GM20431 (cell line): Measurements from ENCODE around the gene RPSA.
"Not testable (repeated sequence)": the region's sequence is repeated elsewhere in the genome, so short reads cannot be mapped to it uniquely, and the experiment has no call there.

Experiments
- in situ Hi-C: fragments of 300-500 bp; cut with MseI, MboI; formaldehyde crosslinking; loops from one replicate; pipeline ENCODE4 v1.15.0; 2020; ENCODE audit warnings: low sequenced_read_pairs; ENCODE audit not compliant: unreplicated experiment

The RPSA gene

DNA sequence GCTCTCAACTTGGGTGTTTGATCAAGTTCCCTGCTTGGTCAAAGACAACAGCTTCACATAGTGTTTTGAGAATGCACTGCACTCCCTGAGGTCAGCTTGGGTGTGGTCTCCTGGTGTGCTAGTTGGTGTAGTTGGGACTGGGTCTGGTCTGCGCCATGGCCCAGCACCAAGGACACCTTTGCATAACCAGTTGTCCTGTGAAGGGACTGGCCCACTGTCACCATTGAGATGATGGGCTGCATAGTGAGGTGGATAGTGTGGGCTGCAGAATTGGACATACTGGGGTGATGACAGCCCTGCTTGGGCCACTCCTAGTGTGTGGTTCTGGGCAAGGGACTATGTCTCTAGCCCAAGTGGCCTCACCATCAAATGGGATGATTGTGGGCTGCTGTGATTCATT, 9.5 kb downstream of the RPSA start:
- in situ Hi-C loops = no loop called here

DNA sequence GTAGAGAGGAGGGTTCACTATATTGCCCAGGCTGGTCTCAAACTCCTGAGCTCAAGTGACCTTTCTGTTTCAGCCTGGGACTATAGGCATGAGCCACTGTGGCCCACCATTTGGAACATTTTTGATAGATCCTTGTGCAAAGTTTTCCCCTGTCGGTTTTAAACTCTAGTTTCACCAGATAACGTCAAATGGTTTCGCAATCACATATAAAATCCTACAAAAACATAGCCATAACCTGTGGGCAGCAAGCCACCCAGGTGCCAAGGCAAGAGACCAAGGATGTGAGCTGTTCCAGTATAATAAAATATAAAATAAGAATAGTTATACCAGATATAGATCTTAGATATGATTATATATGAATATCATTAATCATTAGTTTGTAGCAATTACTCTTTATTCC, 10.5 kb downstream of the RPSA start:
- in situ Hi-C loops = not testable (repeated sequence)

DNA sequence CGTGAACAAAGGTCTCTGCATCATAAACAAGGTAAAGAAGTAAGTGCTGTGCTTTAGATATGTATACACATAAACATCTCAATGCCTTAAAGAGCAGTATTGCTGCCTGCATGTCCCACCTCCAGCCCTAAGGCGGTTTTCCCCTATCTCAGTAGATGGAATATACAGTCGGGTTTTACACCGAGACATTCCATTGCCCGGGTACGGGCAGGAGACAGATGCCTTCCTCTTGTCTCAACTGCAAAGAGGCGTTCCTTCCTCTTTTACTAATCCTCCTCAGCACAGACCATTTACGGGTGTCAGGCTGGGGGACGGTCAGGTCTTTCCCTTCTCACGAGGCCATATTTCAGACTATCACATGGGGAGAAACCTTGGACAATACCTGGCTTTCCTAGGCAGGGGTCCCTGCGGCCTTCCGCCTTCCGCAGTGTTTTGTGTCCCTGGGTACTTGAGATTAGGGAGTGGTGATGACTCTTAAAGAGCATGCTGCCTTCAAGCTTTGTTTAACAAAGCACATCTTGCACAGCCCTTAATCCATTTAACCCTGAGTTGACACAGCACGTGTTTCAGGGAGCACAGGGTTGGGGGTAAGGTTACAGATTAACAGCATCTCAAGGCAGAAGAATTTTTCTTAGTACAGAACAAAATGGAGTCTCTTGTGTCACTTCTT, 12.2 kb downstream of the RPSA start:
- in situ Hi-C loops = not testable (repeated sequence)

DNA sequence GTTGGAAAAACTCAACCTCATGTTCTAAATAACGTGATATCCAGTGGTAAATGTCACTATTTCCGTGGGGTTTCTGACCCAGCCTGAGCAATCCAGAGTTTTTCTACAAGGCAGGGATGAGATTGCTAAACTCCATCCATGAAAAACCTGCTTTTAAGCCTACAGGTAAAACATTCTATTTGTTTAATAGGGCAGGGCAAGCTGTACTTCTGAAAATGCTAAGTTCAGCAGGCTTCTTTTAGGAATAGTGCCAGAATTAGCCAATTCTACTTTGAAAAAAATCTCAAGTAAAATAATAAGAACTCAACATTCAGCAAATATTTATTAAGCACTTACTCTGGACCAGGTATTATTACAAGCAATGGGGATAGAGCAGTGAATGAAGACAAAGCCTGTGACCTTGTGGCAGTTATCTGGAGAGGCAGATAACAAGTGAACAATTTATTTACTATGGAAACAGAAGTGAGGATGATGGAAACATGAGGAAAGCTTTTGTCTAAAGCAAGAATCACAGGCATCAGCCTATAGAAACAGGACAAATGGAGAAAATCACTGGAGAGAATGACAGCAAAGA, 13.3 kb downstream of the RPSA start:
- in situ Hi-C loops = no loop called here

DNA sequence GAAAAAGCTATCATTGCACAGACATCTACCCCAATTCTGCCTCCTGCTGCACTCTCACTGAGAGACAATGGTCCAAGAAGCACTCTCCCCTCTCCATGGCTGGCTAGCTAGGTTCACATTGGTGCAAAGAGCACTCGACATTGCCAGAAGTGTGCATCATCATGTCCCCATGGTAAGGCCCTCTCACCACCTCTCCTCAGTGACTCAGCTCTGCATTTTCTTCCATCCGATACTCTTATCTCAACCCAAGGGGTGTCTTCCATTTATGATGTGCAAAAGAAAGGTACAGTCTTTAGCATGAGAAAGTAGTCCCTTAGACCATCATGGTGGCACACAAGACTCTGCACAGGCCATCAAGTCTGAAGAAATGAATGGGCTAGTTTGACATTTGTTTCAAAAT, 14.0 kb downstream of the RPSA start:
- in situ Hi-C loops = no loop called here

DNA sequence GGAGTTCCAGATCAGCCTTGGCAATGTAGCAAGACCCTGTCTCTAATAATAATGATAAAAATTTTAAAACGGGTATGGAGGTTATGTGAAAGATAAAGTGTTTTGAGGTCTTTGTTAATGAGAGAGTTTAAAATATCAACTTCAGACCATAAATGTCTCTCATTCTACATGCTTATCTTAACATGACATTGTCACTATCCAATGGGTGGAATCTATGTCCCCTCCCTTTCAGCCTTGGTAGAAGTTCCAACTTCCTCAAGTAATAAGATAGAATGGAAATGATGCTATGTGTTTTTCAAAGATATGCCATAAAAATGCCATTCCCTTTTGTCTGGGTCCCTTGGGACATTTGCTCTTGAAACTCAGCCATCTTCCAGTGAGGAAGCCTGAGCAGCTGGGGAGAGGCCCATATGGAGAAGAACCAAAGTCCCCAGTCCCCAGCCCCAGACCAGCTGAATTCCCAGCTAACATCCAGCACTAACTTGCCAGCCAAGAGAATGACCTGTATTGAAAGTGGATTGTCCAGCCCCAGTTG, 17.0 kb downstream of the RPSA start:
- in situ Hi-C loops = no loop called here

DNA sequence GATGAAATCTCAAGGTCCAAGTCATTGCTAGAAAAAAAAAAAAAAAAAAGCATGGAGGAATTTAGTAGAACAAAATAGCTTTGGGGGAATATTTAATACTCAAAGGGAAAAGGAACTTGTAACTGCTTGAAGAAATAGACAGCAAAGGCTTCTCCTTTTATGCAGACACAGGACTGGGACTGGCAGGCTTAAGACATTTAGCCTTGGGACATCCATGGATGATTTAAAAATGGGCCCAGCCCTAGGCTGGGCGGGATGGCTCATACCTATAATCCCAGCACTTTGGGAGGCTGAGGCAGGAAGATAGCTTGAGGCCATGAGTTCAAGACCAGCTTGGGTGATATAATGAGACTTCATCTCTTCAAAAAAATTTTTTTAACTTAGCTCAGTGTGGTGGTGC, 19.8 kb downstream of the RPSA start:
- in situ Hi-C loops = no loop called here

DNA sequence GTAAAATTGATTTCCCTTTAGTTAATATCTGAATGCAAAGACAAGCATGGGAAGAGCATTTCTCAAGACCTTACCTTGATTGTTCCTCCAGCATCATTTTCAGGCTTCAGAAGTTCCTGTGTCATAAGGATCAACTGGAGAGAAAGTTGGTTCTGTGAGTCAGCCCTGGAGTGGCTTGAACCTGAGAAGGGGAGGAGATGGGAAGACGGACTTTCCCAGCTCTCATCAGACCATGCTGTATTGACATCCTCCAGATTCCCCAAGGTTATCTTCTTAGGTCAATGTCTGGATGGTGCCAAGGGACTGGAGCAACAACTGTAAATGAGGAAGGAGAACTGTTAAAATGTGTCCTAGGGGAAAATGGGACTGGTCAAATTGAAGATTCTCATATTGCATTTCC, 21.0 kb downstream of the RPSA start:
- in situ Hi-C loops = no loop called here

DNA sequence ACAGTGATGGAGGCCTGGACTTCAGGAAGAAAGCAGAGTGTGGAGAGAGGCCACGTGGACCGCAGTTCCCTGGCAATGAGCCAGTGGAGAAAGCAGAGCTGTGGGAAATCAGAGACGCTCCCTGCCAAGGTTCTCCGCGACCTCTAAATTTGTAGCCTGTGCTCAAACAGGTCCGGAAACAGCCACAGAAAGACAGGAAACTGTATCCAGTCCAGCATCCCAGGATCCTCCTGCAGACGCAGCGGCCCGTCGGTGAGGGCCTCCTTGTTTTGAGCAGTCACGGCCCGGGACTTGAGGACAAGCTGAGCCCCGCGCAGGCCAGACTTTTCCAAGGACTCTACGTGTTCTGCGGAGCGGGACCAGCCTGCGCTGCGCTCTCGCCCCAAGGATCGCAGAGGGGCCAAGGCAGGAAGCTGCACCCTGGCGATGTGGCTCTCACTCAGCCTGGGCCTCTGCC, 22.3 kb downstream of the RPSA start:
- in situ Hi-C loops = no loop called here

DNA sequence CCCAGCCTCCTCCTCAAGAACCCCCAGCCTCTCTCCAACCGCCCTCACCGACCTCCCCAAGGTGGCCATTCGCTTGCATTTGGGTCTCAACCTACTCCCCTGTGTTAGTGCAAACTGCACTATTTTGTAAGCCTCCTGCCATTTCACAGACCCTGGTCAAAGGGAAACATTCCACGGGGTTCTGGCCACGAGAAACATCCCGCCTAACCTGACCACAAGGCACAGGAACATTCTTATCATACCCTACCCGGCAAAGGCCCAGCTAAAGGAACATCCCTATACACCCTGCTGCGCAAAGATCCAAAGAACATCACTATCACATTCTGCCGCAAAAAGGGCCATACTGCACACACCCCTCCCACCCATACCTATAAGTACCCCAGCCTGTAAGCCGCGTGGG, 22.9 kb downstream of the RPSA start:
- in situ Hi-C loops = no loop called here

DNA sequence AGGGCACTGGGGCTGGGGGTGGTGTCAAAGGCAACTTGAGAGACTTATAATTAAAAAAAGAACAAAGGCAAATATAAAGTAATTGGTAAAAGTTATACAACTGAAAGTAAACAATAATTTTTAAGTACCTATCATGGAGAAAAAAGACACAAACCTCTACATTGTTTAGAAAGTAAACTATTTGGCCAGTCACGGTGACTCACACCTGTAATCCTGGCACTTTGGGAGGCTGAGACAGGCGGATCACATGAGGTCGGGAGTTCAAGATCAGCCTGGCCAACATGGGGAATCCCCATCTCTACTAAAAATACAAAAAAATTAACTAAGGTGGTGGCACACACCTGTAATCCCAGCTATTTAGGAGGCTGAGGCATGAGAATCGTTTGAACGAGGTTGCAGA, 25.8 kb downstream of the RPSA start:
- in situ Hi-C loops = no loop called here

DNA sequence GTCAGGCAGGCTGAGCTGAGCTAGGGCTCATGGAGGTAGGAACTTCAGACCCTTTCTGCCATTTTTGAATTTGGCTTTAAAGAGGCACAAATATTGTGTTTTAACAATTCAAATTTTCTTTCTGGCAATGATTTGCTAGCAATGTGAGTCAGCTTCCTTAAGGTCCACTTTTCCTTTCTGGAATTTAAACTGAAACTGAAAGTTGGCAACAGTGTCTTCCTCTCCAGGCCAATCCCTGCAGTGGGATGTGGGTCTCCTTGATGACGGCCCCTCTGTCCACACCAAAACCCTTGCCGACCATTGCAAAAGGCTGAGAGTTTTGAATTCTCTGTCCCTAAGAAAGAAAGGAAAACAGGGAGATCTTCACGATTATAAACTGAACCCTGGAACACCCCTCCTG, 27.1 kb downstream of the RPSA start:
- in situ Hi-C loops = no loop called here

DNA sequence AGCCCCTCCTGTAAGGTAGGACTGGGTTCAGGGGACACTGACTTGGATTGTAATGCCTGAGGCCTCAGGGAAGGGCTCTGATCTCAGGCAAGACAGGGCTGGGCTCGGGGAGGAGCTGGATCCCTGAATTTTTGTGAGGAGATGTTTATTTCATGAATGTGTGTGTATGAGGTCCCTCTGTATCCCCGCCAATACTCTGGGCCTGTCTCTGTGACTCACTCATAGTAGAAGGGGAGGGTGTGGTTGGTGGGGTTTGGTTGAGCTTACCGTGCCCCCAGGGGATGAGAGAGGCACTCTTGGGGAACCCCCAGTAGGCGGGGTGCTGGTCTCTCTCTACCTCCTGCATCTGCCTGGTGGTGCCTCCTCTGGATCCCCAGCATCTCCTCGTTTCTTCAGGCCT, 28.1 kb downstream of the RPSA start:
- in situ Hi-C loops = no loop called here

DNA sequence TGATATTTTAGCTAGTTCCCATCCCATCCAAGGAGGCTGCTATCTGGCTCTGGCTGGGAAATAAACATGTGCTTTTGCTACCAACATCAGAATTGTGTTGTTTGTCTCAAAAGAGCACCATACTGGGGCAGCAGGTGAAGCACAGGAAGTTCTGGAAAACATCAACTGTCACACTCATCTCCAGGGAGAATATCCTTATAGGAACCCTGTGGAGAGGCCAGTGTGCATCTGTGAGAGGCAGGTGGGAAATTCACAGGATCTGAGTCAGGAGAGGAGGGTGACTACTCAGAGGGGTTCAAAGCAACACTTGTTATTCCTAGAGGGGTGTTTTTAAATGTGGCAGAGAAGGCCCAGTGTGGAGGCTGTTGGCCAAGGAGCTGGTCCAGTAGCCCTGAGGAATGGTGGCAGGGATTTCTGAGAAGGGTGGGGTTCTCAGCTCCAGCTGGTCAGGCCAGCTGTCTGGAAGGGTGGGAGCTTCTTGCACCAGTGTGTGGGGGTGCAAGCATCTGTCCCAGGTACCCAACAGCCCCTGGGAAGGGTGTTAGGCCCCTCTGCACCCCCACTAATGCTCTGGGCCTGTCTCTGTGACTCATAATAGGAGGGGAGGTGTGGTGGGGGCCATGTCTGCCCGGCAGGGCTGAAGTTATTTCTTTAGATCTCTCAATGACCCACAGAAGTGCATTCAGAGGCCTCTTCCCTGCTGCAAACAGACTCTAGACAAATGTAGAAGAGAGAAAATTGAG, 28.7 kb downstream of the RPSA start:
- in situ Hi-C loops = no loop called here

DNA sequence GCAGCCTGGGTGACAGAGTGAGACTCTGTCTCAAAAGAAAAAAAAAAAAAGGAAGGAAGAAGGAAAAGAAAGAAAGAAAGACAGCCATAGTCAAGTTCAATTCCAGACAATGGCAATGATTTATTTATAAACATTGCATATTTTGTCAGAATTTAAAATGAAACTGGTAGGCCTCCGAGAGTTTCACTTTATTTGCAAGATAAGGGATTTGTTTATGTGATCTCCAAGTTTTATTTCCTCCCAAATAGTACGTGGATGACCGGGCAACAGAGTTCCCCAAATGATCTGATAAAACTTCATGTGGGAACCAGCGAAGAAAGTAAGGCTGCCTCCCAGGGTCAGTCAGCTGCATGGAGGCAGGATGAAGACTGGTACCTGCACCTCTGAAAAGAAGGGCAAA, 32.4 kb downstream of the RPSA start:
- in situ Hi-C loops = no loop called here

DNA sequence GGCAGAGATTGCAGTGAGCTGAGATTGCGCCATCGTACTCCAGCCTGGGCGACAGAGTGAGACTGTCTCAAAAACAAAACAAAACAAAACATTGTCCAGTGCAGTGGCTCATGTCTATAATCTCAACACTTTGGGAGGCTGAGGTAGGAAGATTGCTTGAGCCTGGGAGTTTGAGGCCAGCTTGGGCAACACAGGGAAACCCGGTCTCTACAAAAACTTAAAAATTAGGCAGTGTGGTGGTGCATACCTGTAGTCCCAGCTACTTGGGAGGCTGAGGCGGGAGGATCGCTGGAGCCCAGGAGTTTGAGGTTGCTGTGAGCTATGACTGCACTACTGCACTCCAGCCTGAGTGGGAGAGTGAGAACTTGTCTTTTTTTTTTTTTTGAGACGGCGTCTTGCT, 33.8 kb downstream of the RPSA start:
- in situ Hi-C loops = no loop called here

DNA sequence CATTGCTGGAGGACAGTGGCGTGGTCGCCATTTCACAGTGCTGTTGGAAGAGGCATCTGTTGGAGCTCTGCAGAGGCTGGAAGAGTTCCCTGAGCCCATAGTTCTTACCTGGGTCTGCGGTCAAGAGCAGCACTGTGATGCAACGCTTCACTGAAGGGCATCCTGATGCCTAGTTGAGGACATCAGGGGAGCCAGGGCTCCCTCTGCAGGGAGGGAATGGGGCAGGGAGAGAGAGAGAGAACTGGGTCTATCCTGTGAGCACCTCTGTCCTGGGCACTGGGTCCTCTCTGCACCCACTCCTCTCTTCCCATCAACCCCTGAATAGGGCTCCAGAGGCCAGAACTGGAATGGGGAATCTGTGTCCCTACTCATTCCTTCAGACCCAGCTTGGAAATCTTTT, 37.0 kb downstream of the RPSA start:
- in situ Hi-C loops = no loop called here

DNA sequence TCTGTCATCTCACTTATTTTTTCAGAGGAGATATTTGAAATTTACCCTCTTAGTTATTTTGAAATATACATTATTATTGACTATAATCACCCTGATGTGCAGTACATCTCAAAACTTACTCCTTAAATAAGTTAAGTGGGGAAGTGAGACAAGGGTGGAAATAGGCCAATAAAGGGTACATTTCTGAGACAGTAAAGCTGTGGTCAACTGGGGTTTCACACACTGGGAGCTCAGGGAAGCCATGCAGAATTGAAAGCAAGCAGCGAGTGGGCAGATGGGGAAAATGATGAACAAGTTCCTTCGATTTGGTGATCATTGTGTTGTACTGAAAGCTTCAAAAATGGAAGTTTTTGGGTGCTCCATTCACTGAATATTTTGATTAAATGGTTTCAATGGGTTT, 39.4 kb downstream of the RPSA start:
- in situ Hi-C loops = no loop called here

DNA sequence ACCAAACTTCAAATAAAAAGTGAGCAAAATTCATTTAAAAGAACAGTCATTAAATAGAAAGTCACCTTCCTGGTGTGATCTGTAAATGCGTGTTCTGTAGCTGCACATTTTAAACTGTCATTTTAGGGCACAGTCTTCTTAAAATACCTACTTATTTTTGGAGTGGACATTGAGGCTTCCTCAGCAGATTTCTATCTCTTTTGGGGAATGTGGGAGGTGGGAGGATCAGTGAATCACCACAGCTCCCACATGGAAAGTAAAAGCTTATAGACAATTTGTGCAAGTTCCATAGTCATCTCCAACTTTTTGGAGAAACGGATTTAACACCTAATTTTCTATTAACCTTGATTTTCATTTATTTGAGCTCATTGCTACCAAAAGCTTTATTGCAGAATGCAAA, 39.9 kb downstream of the RPSA start:
- in situ Hi-C loops = no loop called here

DNA sequence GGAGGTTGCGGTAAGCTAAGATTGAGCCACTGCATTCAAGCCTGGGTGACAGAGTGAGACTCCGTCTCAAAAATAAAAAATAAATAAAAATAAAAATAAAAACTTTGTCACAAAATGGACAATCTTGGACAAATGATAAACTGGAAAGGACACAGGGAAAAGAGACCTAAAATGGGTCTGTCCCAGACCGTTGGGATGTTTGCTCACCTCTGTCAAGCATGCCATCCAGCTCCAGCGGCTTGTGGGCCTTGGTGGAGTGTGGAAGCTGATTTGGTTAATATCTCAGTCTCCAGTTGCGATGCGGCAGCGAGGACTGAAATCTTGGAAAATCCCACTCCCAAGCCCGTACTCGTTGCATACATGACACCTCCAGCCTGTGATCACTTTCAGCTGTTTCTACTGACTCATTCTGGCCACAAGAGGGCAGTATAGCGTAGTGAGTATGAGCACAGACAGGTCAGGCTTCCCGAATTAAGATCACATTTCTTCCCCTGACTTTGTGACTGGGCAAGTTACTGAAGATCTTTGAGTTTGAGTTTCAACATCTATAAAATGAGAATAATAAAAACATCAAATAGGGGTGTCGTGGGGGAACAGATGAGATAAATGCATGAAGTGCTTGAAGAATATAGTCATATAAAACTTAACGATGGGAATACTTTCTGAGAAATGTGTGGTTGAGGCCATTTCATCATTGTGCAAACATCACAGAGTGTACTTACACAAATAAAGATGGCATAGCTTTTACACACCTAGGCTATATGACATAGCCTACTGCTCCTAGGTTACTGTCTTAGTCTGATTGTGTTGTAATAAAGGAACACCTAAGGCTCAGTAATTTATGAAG, 41.3 kb downstream of the RPSA start:
- in situ Hi-C loops = no loop called here
